T-helper 1 cell (primary cell): ENCODE results near the gene FAM131C.

ENCODE experiments used
- DNase-seq, 5 donors: peaks; one replicate each; pipeline ENCODE4 v3.0.0-alpha.2; 2012 to 2020

The FAM131C gene

GRCh38 chr1:16099412-16099811 is 26.0 kb upstream of the FAM131C start:
- DNase-seq: no peak

GRCh38 chr1:16095447-16095846 is 22.0 kb upstream of the FAM131C start:
- DNase-seq: no peak

DNA sequence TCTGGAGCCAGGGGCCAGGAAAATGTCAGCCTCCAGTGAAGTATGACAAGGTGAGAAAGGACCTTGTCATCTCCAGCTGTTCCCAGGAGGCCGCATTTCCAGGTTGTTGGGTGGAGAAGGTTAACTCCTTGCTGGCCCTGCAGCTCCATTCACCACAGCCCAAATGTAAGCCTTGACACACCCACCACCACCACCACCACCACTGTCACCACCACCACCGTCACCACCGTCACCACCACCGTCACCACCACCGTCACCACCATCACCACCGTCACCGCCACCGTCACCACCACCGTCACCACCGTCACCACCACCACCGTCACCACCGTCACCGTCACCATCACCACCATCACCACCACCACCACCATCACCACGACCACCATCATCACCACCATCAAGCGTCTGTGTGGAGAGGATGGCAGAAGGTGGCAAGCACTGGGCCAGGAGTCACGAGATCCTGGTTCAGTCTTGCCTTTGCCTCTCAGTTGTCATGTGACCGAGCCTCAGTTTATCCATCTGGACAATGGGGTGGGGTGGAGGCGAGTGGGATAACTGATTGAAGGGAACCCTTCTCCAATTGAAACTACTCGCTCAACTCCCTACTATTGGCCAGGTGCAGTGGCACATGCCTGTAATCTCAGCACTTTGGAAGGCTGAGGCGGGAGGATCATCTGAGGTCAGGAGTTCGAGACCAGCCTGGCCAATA is 21.2 kb upstream of the FAM131C start:
- DNase-seq: no peak

GRCh38 chr1:16093611-16094010 is 20.2 kb upstream of the FAM131C start:
- DNase-seq: no peak

DNA sequence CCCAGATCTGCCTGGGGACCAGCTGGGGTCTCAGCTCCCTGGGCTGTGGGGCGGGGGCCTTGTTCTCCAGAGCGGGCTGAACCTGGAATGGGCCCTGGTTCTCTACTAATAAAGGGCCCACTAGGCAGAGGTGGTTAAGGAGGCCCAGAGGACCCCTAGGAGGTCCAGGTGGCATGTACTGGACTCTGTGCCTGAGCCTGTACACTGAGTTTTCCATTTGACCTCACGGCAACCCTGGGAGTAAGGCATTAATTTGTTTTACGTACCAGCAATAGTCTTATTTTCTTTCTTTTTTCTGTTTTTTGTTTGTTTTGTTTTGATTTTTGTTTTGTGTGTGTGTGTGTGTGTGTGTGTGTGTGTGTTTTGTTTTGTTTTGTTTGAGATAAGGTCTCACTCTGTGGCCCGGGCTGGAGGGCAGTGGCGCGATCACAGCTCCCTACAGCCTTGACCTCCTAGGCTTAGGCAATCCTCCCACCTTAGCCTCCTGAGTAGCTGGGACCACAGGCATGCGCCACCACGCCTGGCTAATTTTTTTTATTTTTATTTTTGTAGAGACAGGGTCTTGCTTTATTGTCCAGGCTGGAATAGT is 19.6 kb upstream of the FAM131C start:
- DNase-seq: no peak

GRCh38 chr1:16092097-16092922 is 18.9 kb upstream of the FAM131C start:
- DNase-seq: no peak

- DNase-seq: no peak
These were observed 17.8 kb upstream of the FAM131C start for GRCh38 chr1:16091296-16091695.

DNA sequence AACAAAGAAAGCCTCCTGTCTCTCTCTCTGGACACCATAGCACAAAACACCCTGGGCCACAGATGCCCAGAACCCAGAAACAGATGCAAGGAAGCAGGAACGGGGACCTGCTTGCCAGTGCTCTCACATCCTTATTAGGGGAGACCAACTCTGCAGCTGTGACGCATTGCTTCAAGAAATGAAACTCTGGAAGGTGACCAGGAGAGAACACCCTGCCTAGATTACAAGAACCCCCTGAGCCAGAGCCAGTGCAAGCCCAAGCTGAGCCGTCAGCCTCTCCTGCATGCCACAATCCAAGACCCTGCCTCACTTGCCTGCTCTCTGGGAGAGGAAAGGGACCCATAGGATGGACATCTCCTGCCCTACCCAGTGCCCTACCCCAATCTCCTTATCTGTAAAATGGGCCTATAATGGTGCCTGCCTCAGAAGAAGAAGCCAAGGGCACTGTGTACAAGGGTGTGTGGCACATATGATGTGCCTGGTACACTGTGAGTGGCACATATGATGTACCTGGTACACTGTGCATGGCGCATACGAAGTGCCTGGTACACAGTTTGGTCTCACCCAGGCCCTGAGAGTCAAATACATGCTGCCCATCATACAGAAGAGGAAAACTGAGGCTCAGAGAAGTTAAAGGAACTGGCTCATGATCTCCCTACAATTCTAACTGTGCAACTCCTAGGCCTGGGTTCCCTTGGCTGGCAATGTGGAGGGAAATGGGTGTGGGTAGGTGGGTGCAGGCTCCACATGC is 16.8 kb upstream of the FAM131C start:
- DNase-seq: no peak

GRCh38 chr1:16088996-16089395 is 15.5 kb upstream of the FAM131C start:
- DNase-seq: no peak

DNA sequence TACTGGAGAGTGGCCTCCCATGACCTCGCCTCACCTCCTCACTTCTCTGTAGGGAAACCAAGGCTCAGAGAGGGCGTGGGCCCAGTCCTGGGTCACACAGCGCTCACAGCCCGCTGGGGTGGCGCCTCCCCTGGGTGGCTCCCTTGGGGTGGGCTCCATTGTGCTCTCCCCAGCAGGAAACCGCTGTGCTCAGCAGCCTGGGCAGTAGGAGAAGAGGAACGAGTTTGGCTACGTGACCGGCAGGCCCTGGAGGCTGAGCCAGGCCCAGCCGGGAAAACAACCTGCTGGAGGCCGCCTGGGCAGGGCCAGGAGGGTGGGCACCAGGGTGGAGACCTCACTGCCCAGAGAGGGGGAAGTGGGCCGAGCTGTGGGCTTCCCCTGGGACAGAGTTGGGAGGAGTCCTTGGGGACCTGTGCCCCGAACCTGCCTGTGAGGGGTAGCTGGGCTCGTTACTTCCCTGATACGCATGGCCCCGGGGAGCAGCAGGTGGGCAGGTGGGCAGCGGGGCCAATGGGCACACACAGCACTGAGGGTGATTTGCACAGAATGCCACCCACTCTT is 15.0 kb upstream of the FAM131C start:
- no peak for DNase-seq

GRCh38 chr1:16087733-16088132 is 14.3 kb upstream of the FAM131C start:
- no peak for DNase-seq

GRCh38 chr1:16085522-16085921 is 12.1 kb upstream of the FAM131C start:
- DNase-seq: no peak

DNA sequence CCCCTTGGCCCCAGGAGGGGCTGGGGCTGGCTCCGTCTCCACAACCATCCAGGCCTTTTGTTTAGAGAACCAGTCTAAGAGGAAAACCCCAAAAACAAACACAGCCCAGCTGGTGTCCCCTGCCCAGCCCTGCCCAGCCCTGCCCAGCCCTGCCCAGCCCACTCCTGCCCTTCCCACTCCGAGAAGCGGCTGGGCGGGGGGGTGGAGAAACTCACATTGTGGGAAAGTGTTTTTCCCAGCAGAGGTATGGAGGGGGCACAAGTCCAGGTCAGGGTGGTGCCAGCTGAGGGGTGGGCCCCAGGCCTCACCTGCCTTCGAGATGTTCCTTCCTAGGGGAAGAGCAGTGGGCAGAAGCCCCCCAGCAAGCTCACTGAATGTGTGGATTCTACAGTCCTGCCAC is 10.0 kb upstream of the FAM131C start:
- no peak for DNase-seq

- peak in 4 of 5 donors; percentile 35 to 50 (median 41) for DNase-seq
These were observed 9.0 kb upstream of the FAM131C start for GRCh38 chr1:16082283-16083038.

- no peak for DNase-seq
These were observed 8.2 kb upstream of the FAM131C start for GRCh38 chr1:16081636-16082035.

DNA sequence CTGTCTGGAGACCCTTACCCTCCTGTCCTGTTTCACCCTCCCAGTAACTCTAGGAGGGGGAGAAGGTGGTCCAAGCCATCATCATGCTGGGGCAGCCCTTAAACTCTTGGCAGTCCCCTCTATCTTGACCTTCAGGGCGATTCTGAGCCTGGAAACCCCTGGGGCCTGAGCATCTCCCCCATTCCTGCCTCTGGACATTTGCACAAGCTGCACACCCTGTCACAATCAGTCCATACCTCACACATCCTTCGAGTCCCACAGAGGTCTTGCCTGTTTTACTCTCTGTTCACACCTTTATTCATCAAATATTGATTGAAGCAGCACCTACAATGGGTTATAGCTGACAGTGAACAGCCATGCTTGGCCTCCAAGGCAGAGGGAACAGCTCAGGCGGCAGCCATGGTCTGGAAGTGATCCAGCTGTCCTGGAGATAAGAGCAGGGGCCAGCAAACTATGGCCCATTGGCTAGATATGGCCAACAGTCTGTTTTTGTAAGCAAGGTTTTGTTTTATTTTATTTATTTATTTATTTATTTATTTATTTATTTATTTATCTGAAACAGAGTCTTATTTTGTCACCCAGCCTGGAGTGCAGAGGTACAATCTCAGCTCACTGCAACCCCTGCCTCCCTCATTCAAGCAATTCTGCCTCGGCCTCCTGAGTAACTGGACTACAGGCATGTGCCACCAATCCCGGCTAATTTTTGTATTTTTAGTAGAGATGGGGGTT is 7.1 kb upstream of the FAM131C start:
- DNase-seq: no peak

- peak; percentile 36 to 73 (median 59) for DNase-seq
These were observed 5.6 kb upstream of the FAM131C start for GRCh38 chr1:16078925-16079656.

- DNase-seq: no peak
These were observed 4.2 kb upstream of the FAM131C start for GRCh38 chr1:16077406-16078245.

DNA sequence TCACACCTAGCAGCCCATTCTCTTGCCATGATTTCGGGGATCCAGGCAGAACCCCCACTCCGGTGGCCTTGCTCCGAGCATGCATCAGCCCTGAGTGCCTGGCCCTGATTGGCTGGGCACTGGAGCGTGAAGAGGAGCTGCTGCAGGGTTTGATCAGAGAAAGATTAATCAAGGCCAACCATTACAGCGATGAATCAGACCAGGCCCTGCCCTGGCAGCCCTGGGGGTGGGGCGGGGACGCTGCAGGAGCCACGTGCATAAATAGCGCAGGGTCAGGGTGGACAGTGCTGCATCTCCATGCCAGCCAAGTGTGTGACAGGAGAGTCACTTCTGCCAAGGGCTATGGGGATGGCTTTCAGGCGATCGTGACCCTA is 3.4 kb upstream of the FAM131C start:
- no peak for DNase-seq
